Neural cell (in vitro differentiated cells): ENCODE results near the gene FSHR.

ENCODE experiments used
- CTCF ChIP-seq: fragments of 450-650 bp; IDR thresholded peaks from 2 replicates; pipeline ENCODE4 v1.5.1; 2014; ENCODE audit warnings: antibody characterized with exemption, mild to moderate bottlenecking, moderate library complexity; ENCODE audit not compliant: poor library complexity, severe bottlenecking
- EP300 ChIP-seq: fragments of 450-650 bp; conservative IDR thresholded peaks from 2 replicates; pipeline ENCODE4 v1.6.1; 2014; ENCODE audit warnings: antibody characterized with exemption, mild to moderate bottlenecking, moderate library complexity; ENCODE audit not compliant: poor library complexity, severe bottlenecking
- EZH2 ChIP-seq: fragments of 200-600, 300-800 bp; shearing (Covaris generic), sonication (generic); IDR thresholded peaks from 2 replicates; pipeline ENCODE4 v1.6.1; 2014; ENCODE audit warnings: antibody characterized with exemption, low read length, borderline replicate concordance, mild to moderate bottlenecking; ENCODE audit not compliant: insufficient read depth, poor library complexity, severe bottlenecking
- MXI1 ChIP-seq: fragments of 450-650 bp; conservative IDR thresholded peaks from 2 replicates; pipeline ENCODE4 v1.6.1; 2014; ENCODE audit warnings: antibody characterized with exemption, mild to moderate bottlenecking; ENCODE audit not compliant: poor library complexity, severe bottlenecking
- POLR2AphosphoS5 ChIP-seq: IDR thresholded peaks from 2 replicates; pipeline ENCODE4 v1.6.1; 2012
- RAD21 ChIP-seq: fragments of 450-650 bp; conservative IDR thresholded peaks from 2 replicates; pipeline ENCODE4 v1.6.1; 2014; ENCODE audit warnings: antibody characterized with exemption, mild to moderate bottlenecking, moderate library complexity
- REST ChIP-seq: IDR thresholded peaks from 2 replicates; pipeline ENCODE4 v1.6.1; 2012; ENCODE audit warnings: borderline replicate concordance
- SMC3 ChIP-seq: fragments of 450-650 bp; conservative IDR thresholded peaks from 2 replicates; pipeline ENCODE4 v1.6.1; 2014; ENCODE audit warnings: antibody characterized with exemption, mild to moderate bottlenecking, moderate library complexity; ENCODE audit not compliant: poor library complexity
- TAF1 ChIP-seq: IDR thresholded peaks from 2 replicates; pipeline ENCODE4 v1.6.1; 2012; ENCODE audit warnings: low read depth

GRCh38 chr2:49026706-49027105 is 127.6 kb downstream of the FSHR start:
- TF ChIP-seq CTCF (no peak), EP300 (no peak), EZH2 (no peak), POLR2AphosphoS5 (no peak), REST (no peak), RAD21 (no peak), MXI1 (no peak), SMC3 (no peak), TAF1 (no peak)
